ENCODE results near the gene INO80C.

Gene INO80C

GRCh38 chr18:35513181-35513936 lies 15.6 kb upstream of the INO80C start:
- TF ChIP-seq CTCF (IDR thresholded peaks at IDR 0.05; ENCODE audit: low read depth, low read length, missing control alignments), result no peak
- no peak overlapping the region for H3K4me3 ChIP-seq (replicated peaks; ENCODE audit: low read depth, low read length)
- DNase-seq (ENCODE audit: extremely low read depth, low read depth), result no peak

GRCh38 chr18:35512761-35513160 lies 15.0 kb upstream of the INO80C start:
- TF ChIP-seq CTCF (IDR thresholded peaks at IDR 0.05; ENCODE audit: low read depth, low read length, missing control alignments), result no peak
- DNase-seq (ENCODE audit: extremely low read depth, low read depth), result no peak
- no peak overlapping the region for H3K4me3 ChIP-seq (replicated peaks; ENCODE audit: low read depth, low read length)

- TF ChIP-seq CTCF (IDR thresholded peaks at IDR 0.05; ENCODE audit: low read depth, low read length, missing control alignments), result peak; percentile 7
- no peak for DNase-seq (ENCODE audit: extremely low read depth, low read depth)
- no peak overlapping the region for H3K4me3 ChIP-seq (replicated peaks; ENCODE audit: low read depth, low read length)
These were observed 14.1 kb upstream of the INO80C start for GRCh38 chr18:35511833-35512232.

- no peak overlapping the region for H3K4me3 ChIP-seq (replicated peaks; ENCODE audit: low read depth, low read length)
- DNase-seq (ENCODE audit: extremely low read depth, low read depth), result no peak
- TF ChIP-seq CTCF (IDR thresholded peaks at IDR 0.05; ENCODE audit: low read depth, low read length, missing control alignments), result no peak
These were observed 13.7 kb upstream of the INO80C start for GRCh38 chr18:35511428-35511827.

- TF ChIP-seq CTCF (IDR thresholded peaks at IDR 0.05; ENCODE audit: low read depth, low read length, missing control alignments), result no peak
- DNase-seq (ENCODE audit: extremely low read depth, low read depth), result no peak
These were observed 12.4 kb upstream of the INO80C start for GRCh38 chr18:35510076-35510651.

GRCh38 chr18:35508746-35509338 lies 11.1 kb upstream of the INO80C start:
- no peak for DNase-seq (ENCODE audit: extremely low read depth, low read depth)
- no peak for TF ChIP-seq CTCF (IDR thresholded peaks at IDR 0.05; ENCODE audit: low read depth, low read length, missing control alignments)
- no peak overlapping the region for H3K4me3 ChIP-seq (replicated peaks; ENCODE audit: low read depth, low read length)

More at GRCh38 chr18:35510076-35510651, 12.4 kb upstream of the INO80C start:
- no peak overlapping the region for H3K4me3 ChIP-seq (replicated peaks; ENCODE audit: low read depth, low read length)
